Inferior parietal cortex (tissue), 1 donor: ENCODE measurements around the gene FAM120B.

ENCODE experiments used
- DNase-seq: peaks from one replicate; pipeline ENCODE4 v3.0.0-alpha.2; 2016; ENCODE audit errors: extremely low spot score

Gene FAM120B

DNA sequence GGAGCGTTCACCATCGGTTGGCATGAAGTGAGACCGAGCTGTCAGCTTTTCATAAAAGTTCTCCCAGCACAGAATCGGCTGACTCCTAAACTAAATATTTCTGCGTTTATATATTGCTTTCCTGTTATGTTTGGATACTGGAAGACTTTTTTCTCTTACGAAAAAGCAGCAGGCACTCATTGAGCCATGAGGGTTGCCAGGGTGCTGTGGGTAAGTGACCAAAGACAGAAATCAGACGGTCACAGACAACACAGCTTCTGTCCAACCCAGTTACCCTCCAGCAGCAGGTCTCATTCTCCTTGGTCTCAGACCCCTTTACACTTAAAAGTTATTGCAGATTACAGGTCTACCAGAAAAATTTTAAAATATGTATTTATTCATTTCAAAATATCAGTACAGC, 113.7 kb downstream of the FAM120B start:
- no peak for DNase-seq

GRCh38 chr6:170420791-170421776, 114.5 kb downstream of the FAM120B start:
- DNase-seq, result no peak

- no peak for DNase-seq
Measured at GRCh38 chr6:170421921-170422320, 115.4 kb downstream of the FAM120B start.

- no peak for DNase-seq
Measured at GRCh38 chr6:170423030-170423429, 116.5 kb downstream of the FAM120B start.

DNA sequence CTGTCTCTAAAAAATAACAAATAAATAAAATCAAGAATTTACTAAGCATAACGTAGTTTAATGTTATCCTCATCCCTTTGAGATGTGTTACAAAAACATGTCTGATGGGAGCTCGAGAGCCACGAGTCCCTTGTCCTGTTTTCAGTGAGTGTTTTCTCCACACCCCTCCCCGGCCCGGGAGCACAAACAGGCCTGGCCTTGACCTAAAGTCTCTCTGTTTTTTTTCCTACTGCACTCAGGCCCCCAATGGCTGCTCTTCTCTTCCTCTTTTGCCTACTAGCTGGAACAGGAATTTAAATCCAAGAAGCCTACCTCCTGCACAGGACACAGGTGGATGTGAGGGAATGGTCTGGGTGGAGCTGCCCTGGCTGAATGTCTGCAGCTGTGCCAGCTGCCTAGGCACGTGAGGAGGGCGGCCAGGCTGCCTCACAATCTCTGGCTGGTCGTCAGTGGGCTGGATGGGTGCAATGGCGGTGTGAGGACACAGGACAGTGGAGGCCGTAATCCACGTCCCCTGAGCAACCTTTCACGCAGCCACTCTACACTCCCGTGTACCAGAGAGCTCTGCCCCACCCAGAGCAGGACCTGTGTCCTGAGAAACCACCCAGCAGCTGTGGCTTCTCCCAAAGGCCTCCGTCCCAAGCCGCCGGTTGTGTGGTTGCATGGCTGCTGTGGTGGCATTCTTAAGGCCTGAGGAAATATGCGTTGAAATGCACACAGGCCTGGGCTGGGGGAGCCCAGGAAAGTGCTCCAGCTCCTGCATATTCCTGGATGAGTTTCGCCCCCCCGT, 117.5 kb downstream of the FAM120B start:
- no peak for DNase-seq

- DNase-seq, result no peak
Measured at GRCh38 chr6:170424604-170425126, 118.1 kb downstream of the FAM120B start.

GRCh38 chr6:170429450-170429849, 122.9 kb downstream of the FAM120B start:
- DNase-seq, result no peak

GRCh38 chr6:170433163-170434116, 126.9 kb downstream of the FAM120B start:
- DNase-seq, result no peak

- DNase-seq, result no peak
Measured at GRCh38 chr6:170434117-170434820, 127.7 kb downstream of the FAM120B start.

DNA sequence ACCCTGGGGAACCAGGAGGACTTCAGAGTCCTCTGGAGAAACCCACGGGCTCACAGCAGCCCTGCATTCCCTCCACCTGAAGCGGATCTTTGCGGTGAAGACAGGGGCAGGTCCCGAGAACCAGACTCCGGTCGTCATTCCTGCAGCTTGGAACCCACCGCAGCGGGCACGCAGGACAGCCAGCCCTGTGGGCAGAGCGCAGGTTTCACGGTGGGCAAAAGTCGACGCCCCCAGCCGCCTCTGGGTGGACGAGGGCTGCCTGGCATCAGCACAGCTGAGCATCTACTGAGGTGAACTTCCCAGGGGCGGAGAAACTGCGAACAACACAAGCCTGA, 128.2 kb downstream of the FAM120B start:
- no peak for DNase-seq

GRCh38 chr6:170435766-170436165, 129.2 kb downstream of the FAM120B start:
- no peak for DNase-seq

DNA sequence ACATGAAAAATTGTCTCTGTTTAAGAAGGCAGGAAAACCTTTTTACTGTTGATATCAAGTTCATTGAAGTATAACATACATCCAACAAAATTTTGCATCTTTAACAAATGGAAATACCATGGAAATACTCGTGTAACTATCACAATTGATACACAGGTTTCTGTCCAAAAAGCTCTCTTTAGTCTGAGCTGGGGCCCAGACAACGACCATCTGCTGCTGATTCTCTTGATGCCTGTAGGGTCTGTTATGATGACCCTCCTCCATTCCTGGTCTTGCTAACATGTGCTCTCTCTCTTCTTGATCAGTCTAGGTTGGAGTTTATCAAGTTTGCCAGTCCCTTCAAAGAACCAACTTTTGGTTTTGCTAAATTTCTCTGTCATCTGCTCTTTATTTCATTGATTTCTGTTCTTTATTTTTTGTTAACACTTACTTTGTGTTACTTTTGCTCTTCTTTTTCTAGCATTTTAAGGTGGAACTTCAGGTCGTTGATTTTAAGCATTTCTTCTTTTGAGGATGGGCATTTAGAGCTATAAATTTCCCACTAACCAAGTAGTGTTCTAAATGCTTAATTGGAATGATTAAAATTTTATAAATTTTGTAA, 129.8 kb downstream of the FAM120B start:
- no peak for DNase-seq

GRCh38 chr6:170437719-170438401, 131.3 kb downstream of the FAM120B start:
- no peak for DNase-seq

- peak; percentile 71 for DNase-seq
Measured at GRCh38 chr6:170438402-170438753, 131.8 kb downstream of the FAM120B start.

GRCh38 chr6:170438861-170439260, 132.3 kb downstream of the FAM120B start:
- DNase-seq, result no peak

DNA sequence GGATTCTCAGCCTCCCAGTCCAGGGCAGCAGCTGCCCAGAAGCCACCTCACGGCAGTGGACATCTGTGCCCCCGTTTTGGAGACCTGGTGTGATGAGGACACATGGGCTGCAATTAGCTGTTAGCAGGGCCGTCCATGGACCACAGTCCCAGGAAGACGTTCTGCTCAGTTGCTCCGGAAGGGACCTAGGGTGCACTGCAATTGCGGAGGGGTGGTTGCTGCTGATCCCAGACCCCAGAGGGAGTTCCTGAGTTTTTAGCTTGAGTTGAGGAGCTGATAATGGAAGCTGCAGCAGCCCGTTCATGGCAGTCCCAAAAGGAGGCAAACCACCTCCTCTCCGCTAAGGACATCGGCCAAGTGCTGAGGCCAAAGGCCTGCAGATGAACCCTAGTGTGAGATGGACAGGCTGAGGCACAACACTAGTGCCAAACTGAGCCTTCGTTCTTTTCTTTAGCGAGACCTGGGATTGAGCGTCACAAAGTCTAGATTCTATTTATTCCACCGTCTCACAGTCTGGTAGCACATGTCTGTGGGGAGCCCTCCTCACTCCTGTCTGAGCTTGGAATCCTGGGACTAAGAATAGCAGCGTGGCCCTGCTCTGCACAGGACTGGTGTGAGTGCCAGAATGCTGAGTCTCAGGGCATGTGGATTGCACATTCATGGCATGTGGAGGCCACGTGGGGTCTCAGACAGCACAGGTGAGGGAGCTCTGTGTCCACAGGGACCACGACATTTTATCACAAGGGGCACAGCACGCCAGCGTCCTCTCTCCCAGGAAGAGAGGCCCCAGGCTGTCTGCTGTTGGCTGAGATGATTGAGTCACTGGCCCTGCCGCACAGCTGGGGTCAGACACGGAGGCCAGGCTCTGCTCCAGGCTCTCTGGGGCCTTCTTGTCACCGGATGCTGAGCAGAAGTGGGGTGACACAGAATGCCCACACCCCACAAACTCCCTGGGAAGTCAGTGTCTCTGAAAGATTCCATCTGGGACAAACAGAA, 133.1 kb downstream of the FAM120B start:
- DNase-seq, result peak; percentile 29

DNA sequence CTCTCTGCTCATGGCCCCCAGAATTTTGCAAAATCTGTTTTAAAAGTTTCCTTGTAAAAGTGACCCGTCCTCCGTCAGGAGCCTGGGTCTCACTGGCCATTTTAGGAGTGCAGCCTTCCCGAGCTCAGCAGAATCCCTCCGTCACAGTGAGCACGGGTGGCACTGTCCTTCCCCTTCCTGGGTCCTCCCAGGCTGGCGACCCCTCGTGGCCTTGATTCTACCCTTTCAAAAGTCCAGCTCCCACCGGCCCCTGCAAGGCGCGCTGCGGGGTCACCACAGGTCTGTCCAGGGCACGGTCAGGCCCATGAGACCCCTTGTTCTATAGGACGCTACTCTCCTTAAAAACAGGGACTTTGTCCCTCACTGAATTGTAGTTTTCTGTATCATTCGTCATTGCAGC, 133.9 kb downstream of the FAM120B start:
- no peak for DNase-seq

- no peak for DNase-seq
Measured at GRCh38 chr6:170441316-170441715, 134.8 kb downstream of the FAM120B start.

GRCh38 chr6:170442596-170442995, 136.0 kb downstream of the FAM120B start:
- DNase-seq, result no peak
